ENCODE results near the gene HECW1.

Gene HECW1

GRCh38 chr7:43557831-43558495 lies 445.5 kb downstream of the HECW1 start:
- H3K4me3 ChIP-seq (ENCODE audit: low read length) = no peak overlapping the region
- DNase-seq (ENCODE audit: low read depth) = no peak
- TF ChIP-seq, protein P1, sequence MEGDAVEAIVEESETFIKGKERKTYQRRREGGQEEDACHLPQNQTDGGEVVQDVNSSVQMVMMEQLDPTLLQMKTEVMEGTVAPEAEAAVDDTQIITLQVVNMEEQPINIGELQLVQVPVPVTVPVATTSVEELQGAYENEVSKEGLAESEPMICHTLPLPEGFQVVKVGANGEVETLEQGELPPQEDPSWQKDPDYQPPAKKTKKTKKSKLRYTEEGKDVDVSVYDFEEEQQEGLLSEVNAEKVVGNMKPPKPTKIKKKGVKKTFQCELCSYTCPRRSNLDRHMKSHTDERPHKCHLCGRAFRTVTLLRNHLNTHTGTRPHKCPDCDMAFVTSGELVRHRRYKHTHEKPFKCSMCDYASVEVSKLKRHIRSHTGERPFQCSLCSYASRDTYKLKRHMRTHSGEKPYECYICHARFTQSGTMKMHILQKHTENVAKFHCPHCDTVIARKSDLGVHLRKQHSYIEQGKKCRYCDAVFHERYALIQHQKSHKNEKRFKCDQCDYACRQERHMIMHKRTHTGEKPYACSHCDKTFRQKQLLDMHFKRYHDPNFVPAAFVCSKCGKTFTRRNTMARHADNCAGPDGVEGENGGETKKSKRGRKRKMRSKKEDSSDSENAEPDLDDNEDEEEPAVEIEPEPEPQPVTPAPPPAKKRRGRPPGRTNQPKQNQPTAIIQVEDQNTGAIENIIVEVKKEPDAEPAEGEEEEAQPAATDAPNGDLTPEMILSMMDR (conservative IDR thresholded peaks at IDR 0.05; ENCODE audit: low read depth, low read length) = no peak

GRCh38 chr7:43559171-43559945 lies 446.9 kb downstream of the HECW1 start:
- no peak for DNase-seq (ENCODE audit: low read depth)
- no peak overlapping the region for H3K4me3 ChIP-seq (ENCODE audit: low read length)
- TF ChIP-seq, protein P1 (conservative IDR thresholded peaks at IDR 0.05; ENCODE audit: low read depth, low read length) = no peak

DNA sequence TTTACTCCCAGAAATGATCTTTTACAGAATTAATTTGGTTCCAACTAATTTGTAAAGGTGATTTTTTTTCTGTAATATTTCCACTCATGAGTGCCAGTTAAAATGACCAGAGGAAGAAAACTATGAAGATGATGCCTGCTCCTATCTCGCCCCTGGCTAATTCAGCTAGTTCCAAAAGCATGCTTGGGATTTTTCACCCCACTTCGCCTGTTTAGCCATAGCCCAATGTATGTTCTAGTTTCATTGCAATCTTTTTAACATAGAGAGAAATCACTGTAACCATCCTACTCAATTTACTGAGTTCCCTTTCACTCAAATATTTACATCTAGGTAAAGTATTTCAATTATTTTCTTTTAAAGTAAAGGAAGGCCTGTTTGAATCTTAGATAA lies 447.5 kb downstream of the HECW1 start:
- no peak for DNase-seq (ENCODE audit: low read depth)
- TF ChIP-seq, protein P1 (conservative IDR thresholded peaks at IDR 0.05; ENCODE audit: low read depth, low read length) = no peak

DNA sequence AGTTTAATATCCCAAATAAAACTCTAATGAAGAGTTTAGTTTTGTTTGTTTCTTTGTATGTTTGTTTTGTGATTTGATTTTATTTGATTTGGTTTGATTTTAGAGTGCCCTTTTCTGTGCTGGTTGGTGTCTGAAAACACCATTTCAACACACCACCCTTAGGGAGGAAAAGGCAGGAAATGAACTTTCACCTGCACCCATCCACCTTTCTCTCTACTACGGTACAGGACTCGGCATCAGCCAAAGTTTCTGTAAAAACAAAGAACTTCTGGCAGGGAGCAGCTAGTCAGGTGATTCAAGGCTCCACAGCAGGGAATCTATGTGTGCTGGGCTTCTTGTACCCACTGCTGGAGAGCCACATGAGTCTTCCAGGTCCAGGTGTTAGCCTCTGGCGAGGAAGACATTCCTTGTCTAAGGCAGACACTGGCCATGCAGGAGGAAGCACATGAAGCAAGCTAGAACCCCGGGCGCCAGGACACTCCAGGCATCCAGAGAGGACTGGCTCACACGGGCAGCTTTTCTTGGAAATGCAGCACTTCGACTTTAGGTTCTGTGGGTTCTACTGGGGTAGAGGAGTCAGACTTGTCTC lies 448.4 kb downstream of the HECW1 start:
- TF ChIP-seq, protein P1 (conservative IDR thresholded peaks at IDR 0.05; ENCODE audit: low read depth, low read length) = no peak
- H3K4me3 ChIP-seq (ENCODE audit: low read length) = no peak overlapping the region
- no peak for DNase-seq (ENCODE audit: low read depth)

More for the DNA sequence above, 447.5 kb downstream of the HECW1 start:
- H3K4me3 ChIP-seq (ENCODE audit: low read length) = no peak overlapping the region

- TF ChIP-seq, protein P1 (conservative IDR thresholded peaks at IDR 0.05; ENCODE audit: low read depth, low read length) = no peak
- DNase-seq (ENCODE audit: low read depth) = no peak
- no peak overlapping the region for H3K4me3 ChIP-seq (ENCODE audit: low read length)
Measured at GRCh38 chr7:43562383-43562782, 449.9 kb downstream of the HECW1 start.

GRCh38 chr7:43565786-43566185 lies 453.3 kb downstream of the HECW1 start:
- TF ChIP-seq, protein P1 (conservative IDR thresholded peaks at IDR 0.05; ENCODE audit: low read depth, low read length) = no peak
- DNase-seq (ENCODE audit: low read depth) = no peak
- no peak overlapping the region for H3K4me3 ChIP-seq (ENCODE audit: low read length)

Measured in retinal pigment epithelial cell (primary cell).